Ascending aorta (tissue), 2 donors: ENCODE measurements around the gene MCEMP1. TPM values are rescaled to one million over a fixed set of nuclear protein-coding genes. Genes with fewer than 3 reads are reported as not detected.
A peak's percentile ranks its signal among the peaks of the same experiment; 100 is the strongest.

ENCODE experiments used
- DNase-seq, 2 donors: peaks; one replicate each; pipeline ENCODE4 v3.0.0-alpha.2; 2019; ENCODE audit warnings: low spot score in 2 of 2
- H3K27ac ChIP-seq, 2 donors: fragments of 200-600 bp; sonication (generic); one replicate each; pipeline ENCODE4 v1.5.1; 2016 to 2017; ENCODE audit warnings: mild to moderate bottlenecking in 1 of 2
- H3K27me3 ChIP-seq: fragments of 200-600 bp; sonication (generic); one replicate; pipeline ENCODE4 v1.5.1; 2017
- H3K36me3 ChIP-seq, 2 donors: fragments of 200-600 bp; sonication (generic); one replicate each; pipeline ENCODE4 v1.5.1; 2016
- H3K4me1 ChIP-seq, 2 donors: fragments of 200-600 bp; sonication (generic); one replicate each; pipeline ENCODE4 v1.5.1; 2016 to 2017; ENCODE audit warnings: mild to moderate bottlenecking in 1 of 2
- H3K4me3 ChIP-seq, 2 donors: fragments of 200-600 bp; sonication (generic); one replicate each; pipeline ENCODE4 v1.5.1; 2016 to 2017; ENCODE audit warnings: mild to moderate bottlenecking in 1 of 2
- H3K9me3 ChIP-seq, 2 donors: fragments of 200-600 bp; sonication (generic); one replicate each; pipeline ENCODE4 v1.5.1; 2016
- CTCF ChIP-seq, 3 experiments: fragments of 200-600 bp in 2 of 3; fragments of 450-650 bp in 1 of 3; sonication (generic) in 2 of 3; IDR thresholded peaks; one replicate each; pipeline ENCODE4 v1.5.1; 2016 to 2019; ENCODE audit warnings: antibody characterized with exemption in 3 of 3, mild to moderate bottlenecking in 1 of 3, moderate library complexity in 1 of 3
- intact Hi-C: fragments of 100-400 bp; cut with DNase I; formaldehyde crosslinking; loops from one replicate; pipeline ENCODE4 v1.15.1; 2023
- total RNA-seq: library from RNA; depleted of rRNA; stranded (reverse); fragments of >200 nt; gene quantifications from one replicate; pipeline ENCODE4 v1.1.0, GENCODE V29; 2016

The MCEMP1 gene
- total RNA-seq, 1 donor from 2014 or later: not detected

- no peaks in the 10 kb centered on the region for H3K27me3 ChIP-seq
Observed at GRCh38 chr19:7668842-7669241, 8.0 kb upstream of the MCEMP1 start, which contains the start of gene RETN. TSS of gene RETN (plus strand) at chr19:7669049. CDS start at chr19:7669327, 278 bp downstream.

GRCh38 chr19:7669641-7670040, 7.2 kb upstream of the MCEMP1 start:
- no peak overlapping the region for H3K4me3 ChIP-seq

More at GRCh38 chr19:7668842-7669241, 8.0 kb upstream of the MCEMP1 start, which contains the start of gene RETN:
- H3K27ac ChIP-seq: no peak within 1 kb of the TSS
- no peak within 1 kb of the TSS for H3K4me3 ChIP-seq
- H3K36me3 ChIP-seq: no peaks in the 10 kb centered on the region
- no peaks in the 10 kb centered on the region for H3K4me1 ChIP-seq
- no peaks in the 10 kb centered on the region for H3K9me3 ChIP-seq
- TF ChIP-seq CTCF (IDR thresholded peaks at IDR 0.05): no peak
- no peak for DNase-seq
- intact Hi-C loops: no loop called here

GRCh38 chr19:7670150-7670783, 6.6 kb upstream of the MCEMP1 start:
- Histone ChIP-seq H3K9me3 (no peaks in the 10 kb centered on the region), H3K4me1 (no peaks in the 10 kb centered on the region), H3K27me3 (no peaks in the 10 kb centered on the region), H3K27ac (no peak overlapping the region), H3K36me3 (no peaks in the 10 kb centered on the region), H3K4me3 (peak overlapping the region in 1 of 2 donors; percentile 20)
- no peak for TF ChIP-seq CTCF (IDR thresholded peaks at IDR 0.05)
- intact Hi-C loops: no loop called here
- no peak for DNase-seq

More at GRCh38 chr19:7669641-7670040, 7.2 kb upstream of the MCEMP1 start:
- no peak for TF ChIP-seq CTCF (IDR thresholded peaks at IDR 0.05)
- no peak for DNase-seq
- H3K4me1 ChIP-seq: no peaks in the 10 kb centered on the region
- intact Hi-C loops: no loop called here
- no peaks in the 10 kb centered on the region for H3K27me3 ChIP-seq
- H3K36me3 ChIP-seq: no peaks in the 10 kb centered on the region
- no peak overlapping the region for H3K27ac ChIP-seq
- H3K9me3 ChIP-seq: no peaks in the 10 kb centered on the region

- TF ChIP-seq CTCF (IDR thresholded peaks at IDR 0.05): no peak
- no peak for DNase-seq
- Histone ChIP-seq H3K27ac (no peak overlapping the region), H3K9me3 (no peaks in the 10 kb centered on the region), H3K36me3 (no peaks in the 10 kb centered on the region), H3K4me3 (no peak overlapping the region), H3K27me3 (no peaks in the 10 kb centered on the region), H3K4me1 (no peaks in the 10 kb centered on the region)
- intact Hi-C loops: no loop called here
Observed at GRCh38 chr19:7670790-7671189, 6.1 kb upstream of the MCEMP1 start.

GRCh38 chr19:7672522-7672921, 4.4 kb upstream of the MCEMP1 start:
- Histone ChIP-seq H3K4me1 (no peaks in the 10 kb centered on the region), H3K27ac (no peak overlapping the region), H3K36me3 (no peaks in the 10 kb centered on the region), H3K27me3 (no peaks in the 10 kb centered on the region), H3K4me3 (no peak overlapping the region), H3K9me3 (no peaks in the 10 kb centered on the region)
- intact Hi-C loops: no loop called here
- no peak for DNase-seq
- no peak for TF ChIP-seq CTCF (IDR thresholded peaks at IDR 0.05)
